Measurements from ENCODE around the gene ELP1.
"Not testable (repeated sequence)": the region's sequence is repeated elsewhere in the genome, so short reads cannot be mapped to it uniquely, and the experiment has no call there.

The ELP1 gene

DNA sequence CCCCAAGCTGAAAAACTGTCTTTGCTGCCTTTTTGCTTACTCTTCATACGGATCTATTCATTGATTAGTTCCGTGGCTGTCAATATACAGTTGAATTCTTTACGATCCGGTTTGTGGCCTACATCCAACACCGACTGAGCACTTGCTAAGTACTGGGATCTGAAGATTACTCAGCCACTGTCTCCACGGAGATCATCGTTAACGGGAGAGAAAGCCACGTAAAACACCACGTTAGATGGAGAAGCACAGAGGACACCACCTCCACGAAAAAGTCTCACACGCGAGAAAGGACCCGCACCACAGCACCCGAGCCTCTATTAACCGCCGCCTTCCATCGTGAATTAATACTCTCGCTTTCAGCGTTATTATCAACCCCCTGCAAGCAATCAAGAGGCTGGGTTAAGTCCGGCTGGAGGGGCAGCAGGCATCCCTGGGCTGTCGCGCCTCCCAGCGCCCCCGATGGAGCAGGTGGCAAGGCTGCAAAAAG is 650 bp downstream of the ELP1 start:
- DNase-seq (ENCODE audit: low spot score) = peak; percentile 20

DNA sequence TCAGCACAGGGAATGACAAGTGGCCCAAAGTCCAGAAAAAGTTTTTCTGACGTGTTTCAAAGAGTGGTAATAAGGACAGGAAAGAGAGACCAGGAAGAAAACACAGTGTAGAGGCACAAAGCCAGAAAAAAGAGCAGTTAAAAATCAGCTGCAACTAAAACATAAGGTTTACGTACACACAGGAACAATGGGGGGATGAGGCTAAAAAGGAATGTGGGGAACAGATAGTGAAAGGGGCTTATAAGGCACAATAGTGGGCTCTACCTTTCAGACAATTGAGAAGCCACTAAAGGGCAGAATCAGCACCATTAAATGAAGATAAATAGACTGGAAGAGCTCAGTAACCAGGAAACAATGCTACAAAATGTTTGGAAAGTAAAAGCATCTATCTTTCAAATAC is 5.5 kb downstream of the ELP1 start:
- no peak for DNase-seq (ENCODE audit: low spot score)

DNA sequence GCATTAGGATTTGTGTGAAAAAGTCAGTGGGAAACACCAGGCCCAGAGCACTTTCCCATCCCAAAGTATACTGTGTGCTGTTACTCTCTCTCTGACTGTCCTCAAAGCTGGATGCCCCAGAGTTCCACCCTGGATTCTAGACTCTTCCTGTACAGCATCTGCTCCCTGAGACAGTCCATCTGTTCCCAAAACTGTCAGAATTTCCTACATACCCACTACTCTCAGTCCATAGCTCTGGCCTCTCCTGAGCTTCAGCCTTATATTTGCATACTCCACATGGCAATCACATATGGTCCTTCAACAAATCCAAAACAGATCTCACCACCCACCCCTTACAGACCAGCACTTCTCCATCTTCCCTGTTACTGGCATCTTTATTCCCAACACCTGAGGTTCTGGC is 9.5 kb downstream of the ELP1 start:
- DNase-seq (ENCODE audit: low spot score) = no peak

DNA sequence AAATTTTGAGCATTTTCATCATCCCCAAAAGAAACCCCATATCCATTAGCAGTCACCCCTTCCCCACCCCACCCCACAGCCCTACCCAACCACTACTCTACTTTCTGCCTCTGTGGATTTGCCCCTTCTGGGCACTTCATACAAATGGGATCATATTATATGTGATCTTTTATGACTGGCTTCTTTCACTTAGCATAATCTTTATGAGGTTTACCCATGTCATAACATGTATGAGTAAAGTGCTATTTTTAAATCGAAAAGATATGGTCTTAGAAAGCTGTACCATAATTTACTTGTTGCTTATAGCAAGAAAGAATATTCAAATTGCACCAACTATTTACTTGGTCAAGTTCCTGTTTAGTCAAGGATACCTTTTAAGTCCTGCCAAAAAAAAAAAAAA is 12.7 kb downstream of the ELP1 start:
- DNase-seq (ENCODE audit: low spot score) = no peak

DNA sequence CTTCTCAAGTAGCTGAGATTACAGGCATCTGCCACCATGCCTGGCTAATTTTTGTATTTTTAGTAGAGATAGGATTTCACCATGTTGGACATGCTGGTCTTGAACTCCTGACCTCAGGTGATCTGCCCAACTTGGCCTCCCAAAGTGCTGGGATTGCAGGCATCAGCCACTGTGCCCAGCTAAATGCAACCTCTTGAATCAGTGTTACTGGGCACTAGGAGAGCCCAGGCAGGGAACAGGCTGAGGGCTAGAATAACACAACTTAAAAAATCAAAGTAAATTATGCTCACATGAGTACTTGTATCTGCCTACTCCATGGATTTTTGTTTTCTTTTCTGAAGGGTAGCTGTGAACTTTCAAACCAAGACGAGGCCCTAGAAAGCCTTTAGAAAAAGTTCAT is 13.5 kb downstream of the ELP1 start:
- not testable (repeated sequence) for DNase-seq (ENCODE audit: low spot score)

DNA sequence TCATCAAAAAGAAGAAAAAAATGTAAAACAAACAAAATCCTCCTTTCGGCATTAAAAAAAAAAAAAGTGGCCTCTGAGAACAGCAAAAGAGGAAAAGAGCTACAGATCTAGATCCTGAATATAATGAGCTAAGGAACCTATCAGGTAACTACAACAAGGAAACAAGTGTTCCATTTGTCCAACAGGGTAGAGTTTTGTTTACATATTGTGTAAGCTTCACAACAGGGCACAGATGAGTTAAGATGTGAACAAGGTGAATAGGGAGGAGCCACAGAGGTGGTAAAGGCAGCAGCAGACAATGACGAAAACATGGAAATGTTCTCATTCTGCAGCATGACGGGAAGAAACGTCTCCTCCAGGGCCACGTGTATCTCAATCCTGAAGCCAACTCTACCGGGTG is 14.4 kb downstream of the ELP1 start:
- DNase-seq (ENCODE audit: low spot score) = no peak

DNA sequence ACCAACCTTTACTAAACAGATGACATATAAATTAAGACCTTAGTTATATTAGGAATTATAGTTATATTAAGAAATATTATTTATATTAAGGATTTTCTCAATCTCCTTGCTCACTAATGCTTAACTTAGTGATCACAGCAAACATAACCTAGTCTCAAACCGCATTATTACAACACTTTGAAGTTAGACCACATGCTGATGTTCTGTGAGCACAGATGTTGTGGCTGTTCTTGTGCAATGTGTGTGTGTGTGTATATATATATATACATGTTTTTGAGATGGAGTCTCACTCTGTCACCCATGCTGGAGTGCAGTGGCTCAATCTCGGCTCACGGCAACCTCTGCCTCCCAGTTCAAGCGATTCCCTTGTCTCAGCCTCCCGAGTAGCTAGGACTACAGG is 20.5 kb downstream of the ELP1 start:
- DNase-seq (ENCODE audit: low spot score) = no peak

DNA sequence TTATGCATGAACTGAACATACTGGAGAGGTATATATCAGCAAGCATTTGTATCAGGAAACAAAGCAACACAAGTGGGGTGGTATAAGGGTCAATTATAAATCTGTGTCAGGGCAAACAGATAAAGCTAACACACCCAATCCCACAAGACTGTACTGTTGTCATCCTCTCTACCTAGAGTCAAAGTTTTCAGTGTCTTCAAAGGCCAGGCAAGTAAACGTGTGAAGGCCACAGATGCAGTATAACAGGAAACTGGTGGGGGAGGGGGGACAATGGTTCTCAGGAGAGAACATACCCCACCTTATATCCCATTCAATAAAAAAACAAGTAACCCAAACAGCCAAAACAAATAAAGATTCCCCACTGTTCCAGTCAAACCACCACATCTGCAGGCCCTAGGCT is 22.1 kb downstream of the ELP1 start:
- DNase-seq (ENCODE audit: low spot score) = no peak

DNA sequence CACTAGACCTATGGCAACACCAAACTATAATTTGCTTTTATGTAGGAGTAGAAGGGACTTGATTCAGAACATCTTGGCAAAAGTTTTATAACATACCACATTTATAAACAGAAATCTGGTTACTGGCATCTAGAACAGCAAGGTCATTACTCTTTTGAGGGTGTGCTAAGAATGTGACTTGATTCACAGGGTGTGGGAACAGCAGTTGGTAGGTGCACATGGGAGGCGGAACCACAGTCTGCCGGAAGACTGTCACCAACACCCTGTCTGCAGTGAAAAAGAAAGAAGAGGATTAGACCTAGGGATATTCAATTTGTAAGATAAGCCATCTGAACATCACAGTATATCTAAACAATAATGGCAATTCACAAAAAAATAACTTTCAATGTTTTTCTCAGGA is 23.0 kb downstream of the ELP1 start:
- DNase-seq (ENCODE audit: low spot score) = no peak

DNA sequence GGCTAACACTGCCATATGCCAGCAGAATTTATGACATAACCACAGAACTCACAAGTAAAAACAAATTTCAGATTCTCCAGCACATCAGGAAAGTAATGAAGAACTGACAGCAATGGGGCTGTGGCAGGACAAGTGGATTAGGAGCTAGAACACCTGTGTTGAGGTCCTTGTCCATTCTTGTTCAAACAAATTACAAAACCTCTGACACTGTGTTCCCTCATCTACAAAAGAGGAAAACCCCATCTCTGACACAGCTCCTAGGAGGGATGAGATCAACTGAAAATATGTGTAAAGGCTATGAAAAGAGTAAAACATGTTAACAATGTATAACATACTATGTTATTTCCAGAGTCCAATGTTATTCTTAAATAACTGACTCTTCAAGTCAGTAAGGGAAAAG is 23.5 kb downstream of the ELP1 start:
- DNase-seq (ENCODE audit: low spot score) = no peak

DNA sequence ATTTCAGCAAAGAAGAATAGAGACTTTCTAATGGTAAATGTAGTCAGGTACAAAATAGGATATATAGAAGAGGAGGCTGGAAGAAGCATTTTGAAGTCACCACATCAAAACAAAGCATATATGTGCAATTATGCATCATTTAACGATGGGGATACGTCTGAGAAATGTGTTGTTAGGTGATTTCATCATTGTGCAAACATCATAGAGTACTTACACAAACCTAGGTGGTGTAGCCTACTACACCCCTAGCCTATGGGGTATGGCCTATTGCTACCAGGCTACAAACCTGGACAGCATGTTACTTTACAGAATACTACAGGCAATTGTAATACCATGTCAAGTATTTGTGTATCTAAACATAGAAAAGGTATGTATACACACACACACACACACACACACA is 28.4 kb downstream of the ELP1 start:
- no peak for DNase-seq (ENCODE audit: low spot score)

DNA sequence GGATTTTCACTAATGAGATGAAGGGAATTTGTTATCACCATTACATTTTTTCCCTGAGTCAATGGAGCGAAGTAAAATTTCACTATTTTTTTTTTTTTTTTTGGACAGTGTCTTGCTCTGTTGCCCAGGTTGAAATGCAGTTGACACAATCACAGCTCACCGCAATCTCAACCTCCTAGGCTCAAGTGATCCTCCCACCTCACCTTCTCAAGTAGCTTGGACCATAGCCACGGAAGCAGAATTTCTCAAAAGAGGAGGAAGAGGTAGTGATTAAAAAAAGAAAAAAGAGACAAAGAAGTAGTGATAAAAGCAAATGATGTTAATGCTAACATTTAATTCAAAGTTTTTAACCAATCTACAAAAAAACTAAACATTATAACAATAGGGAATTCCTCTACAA is 29.8 kb downstream of the ELP1 start:
- no peak for DNase-seq (ENCODE audit: low spot score)

DNA sequence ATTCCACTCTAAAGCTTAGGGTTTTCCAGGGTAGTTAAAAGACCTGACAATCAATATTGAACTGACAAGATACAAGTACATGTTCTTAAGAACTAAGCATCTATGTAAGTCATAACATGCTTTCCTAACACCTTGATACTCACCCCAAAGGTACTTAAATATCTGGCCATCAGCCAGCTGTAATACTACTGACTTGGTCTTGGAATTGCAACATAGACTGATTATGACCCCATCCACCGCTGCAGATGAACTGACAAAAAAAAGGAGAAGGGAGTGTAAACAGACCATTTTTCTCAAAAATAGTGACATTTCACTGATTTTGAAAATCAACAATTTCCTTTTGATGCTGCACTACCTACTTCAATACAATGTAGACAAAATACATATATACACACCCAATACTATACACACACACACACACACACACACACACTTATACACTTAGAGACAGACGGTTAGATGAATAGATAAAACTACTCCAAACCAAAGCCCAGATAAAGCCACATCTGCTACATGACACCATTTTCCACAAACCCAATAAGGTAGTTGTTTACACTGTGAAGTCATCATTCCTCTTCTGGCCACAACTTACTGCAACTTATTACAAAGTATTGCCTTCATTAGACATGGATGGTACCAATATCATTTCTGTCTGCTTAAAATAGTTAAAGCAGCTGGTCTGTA is 30.4 kb downstream of the ELP1 start:
- DNase-seq (ENCODE audit: low spot score) = no peak

DNA sequence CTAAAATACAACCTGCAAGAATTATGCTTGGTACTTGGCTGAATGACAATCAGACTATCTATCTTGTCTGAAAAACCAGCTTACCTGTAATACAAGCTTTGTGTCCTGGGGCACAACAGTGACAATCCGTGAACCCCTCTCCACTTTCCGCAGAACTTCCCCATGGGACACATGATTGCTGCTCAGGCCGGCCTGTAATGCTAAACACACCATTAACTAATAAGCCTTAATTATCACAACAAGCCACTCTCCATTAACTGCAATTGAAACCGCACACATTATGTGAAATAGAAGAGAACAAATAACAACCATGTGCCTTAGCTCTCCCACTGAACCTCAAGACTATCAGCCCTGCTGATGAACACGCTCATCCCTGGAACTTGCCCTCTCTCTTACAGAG is 33.7 kb downstream of the ELP1 start:
- no peak for DNase-seq (ENCODE audit: low spot score)

DNA sequence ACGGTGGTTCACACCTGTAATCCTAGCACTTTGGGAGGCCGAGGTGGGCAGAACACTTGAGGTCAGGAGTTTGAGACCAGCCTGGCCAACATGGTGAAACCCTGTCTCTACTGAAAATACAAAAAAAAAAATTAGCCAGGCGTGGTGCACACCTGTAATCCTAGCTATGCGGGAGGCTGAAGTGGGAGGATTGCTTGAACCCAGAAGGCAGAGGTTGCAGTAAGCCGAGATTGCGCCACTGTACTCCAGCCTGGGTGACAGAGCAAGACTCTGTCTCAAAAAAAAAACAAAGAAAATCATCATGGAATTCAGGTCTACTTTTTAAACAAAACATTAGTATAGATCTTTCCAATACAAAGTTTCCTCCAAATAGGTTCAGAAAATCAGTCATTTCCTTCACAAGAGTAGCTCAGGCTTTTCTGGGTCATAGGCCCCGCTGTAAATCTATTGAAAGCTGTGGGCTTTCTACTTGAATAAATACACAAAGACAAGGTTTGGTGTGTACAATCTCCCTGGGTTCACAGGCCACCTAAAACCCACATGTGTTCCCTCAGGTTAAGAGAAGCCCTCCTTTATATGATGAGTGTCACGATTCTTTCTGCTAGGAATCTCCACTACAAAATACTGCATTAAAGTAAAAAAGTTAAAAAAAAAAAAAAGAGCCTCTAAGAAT is 34.8 kb downstream of the ELP1 start:
- not testable (repeated sequence) for DNase-seq (ENCODE audit: low spot score)

DNA sequence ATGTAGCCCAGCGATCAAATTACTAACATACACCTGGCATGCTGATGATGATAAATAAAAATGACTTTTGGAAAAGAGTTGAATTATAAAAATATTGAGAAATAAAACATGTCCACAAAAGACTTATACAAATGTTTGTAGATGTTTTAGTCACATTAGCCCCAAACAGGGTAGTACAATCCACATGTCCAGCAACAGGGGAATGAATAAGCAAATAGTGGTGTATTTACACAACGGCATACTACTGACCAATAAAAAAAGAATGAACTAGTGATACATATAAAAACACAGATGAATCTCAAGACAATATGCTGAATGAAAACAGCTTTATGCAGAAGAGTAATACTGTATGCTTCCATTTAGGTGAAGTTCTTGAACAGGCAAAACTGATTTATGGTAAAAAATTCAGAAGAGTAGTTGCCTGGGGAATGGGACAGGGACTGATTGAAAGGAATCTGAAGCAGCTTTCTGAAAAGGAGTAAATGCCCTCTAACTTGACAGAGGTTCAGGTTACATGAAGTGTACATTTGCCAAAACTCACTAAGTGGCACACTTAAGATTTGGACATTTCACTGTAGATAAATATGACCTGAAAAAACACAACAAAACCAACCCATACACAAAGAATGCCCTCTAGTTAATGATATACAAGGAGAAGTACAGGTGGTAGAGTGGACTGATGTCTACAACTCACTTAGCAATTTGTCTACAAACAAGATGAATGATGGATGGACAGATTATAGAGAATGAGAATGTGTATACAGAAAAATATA is 36.4 kb downstream of the ELP1 start:
- no peak for DNase-seq (ENCODE audit: low spot score)

DNA sequence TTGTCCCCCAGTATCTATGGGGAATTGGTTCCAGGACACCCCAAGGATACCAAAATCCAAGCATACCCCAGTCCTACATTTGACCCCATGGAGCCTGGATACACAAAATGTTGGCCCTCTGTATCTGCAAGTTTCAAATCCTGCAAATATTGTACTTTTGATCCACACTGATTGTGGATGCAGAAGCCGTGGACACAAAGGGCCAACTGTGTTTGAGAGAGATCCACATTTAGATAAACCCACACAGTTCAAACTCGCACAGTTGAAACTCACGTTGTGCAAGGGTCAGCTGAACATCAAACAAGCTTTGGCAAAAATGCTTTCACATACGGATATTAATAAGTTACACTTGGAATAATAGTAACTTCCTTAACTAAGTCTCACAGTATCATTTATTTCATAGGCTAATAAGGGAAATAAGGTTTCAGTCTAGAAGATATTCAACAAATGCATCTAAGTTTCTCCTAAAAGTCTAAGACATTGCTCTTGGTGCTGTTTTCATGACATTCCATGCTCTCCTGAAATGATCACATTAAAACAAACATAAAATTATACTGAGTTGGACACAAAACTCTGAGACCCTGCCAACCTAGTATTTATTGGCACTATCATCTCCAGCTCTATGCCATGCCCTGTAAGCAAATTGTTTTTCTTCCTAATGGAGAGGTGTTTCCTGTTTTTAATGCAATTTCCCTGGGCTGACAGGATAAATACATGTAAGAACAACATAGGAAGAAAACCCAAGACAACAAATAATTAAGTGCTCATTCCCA is 39.5 kb downstream of the ELP1 start:
- DNase-seq (ENCODE audit: low spot score) = no peak

DNA sequence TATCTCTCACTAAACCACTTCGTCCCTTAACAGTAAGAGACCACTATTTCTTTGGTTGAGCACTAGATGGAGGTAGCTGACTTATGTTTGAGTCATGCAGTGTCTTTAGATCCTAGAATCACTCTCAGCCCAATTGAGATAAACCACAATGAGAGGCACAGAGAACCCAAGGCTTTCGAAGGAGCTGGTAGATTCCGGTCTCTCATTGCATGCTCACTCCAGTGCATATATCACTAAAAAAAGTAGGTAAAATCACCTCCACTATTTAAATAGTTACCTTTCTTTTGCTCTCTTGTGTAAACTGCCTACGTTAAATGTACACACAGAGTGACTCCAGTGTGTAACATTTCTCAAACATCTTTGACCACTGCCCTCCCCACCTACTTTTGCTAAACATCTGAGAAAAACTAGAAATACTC is 44.3 kb downstream of the ELP1 start:
- no peak for DNase-seq (ENCODE audit: low spot score)

DNA sequence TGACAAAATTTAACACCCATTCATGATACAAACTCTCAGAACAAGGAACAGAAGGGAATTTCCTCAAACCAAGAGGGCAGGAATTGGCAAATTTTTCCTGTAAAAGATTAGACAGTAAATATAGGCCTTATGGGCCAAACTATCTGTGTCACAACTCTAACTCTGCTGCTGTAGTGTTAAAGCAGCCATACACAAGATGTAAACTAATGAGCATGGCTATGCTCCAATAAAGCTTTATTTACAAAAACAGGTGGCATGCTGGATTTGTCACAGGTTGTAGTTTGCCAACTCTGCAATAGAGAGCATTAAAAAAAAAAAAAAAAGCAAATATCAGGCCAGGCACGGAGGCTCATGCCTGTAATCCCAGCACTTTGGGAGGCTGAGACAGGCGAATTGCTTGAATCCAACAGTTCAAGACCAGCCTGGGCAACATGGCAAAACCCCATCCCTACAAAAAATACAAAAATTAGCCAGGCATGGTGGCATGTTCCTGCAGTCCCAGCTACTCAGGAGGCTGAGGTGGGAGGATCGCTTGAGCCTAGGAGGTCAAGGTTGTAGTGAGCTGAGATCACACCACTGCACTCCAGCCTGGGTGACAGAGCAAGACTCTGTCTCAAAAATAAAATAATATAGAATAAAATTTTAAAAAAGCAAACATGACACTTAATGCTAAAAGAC is 47.2 kb downstream of the ELP1 start:
- not testable (repeated sequence) for DNase-seq (ENCODE audit: low spot score)

DNA sequence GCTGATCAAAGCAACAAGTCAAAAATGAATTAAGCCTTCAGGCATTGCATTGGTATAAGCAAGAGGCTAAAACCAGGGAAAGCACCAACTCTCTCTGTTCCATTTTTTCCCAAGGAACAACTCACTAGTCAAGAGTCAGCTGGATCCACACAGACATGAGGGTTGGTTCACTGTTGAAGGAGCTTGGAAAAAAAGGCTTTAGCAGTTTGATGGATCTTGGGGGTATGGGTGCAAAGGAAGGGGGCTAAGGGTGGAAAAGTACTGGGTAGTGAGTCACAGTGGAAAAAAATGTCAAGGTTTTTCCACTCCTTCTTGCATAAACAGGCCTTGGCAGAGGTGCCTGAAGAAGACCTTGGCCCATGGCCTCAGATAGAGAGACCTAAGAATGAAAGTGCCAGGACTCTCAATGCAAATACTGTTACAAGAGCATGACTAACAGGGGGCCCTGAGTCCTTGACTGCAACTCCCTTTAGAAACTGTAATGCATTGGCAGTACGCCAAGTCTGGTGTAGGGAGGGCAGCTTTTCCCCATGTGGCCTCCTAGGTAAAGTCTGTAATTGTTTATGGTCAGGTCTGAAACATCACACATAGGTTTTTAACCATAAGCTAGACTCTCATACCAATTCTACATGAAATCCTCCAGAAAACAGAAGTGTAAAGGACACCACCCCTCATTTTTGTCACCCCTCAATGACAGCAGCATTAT is 48.1 kb downstream of the ELP1 start:
- peak; percentile 22 for DNase-seq (ENCODE audit: low spot score)

DNA sequence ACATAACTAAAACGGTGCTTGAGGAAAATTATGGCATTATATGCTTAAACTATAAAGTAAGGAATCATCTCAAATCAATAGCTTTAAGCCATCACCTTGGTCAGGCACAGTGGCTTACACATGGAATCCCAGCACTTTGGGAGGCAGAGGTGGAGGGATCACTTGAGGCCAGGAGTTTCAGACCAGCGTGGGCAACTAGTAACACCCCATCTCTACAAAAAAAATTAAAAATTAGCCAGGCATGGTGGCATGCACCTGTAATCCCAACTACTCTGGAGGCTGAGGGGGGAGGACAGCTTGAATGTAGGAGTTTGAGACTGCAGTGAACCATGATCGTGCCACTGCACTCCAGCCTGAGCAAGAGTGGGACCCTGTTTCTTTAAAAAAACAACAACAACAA is 49.2 kb downstream of the ELP1 start:
- no peak for DNase-seq (ENCODE audit: low spot score)

All from AG08395 (cell line).